SH-SY5Y (cell line): ENCODE data around the gene LMBR1.

Experiments used
- GATA2 ChIP-seq: IDR thresholded peaks from 2 replicates; pipeline ENCODE4 v1.6.1; 2011; ENCODE audit warnings: mild to moderate bottlenecking, low read depth, low read length
- GATA3 ChIP-seq: IDR thresholded peaks from 2 replicates; pipeline ENCODE4 v1.6.1; 2011; ENCODE audit warnings: low read depth, mild to moderate bottlenecking, low read length, moderate library complexity

GRCh38 chr7:156895024-156895780, 2.2 kb upstream of the LMBR1 start:
- TF ChIP-seq GATA2 (no peak), GATA3 (no peak)
